ENCODE data around the gene TCERG1L. TPM values are rescaled to one million over a fixed set of nuclear protein-coding genes. Genes with fewer than 3 reads are reported as not detected.

The TCERG1L gene
- total RNA-seq, 4 donors from 2014 or later: not detected

- Histone ChIP-seq H3K9me3 (no peaks in the 10 kb centered on the region), H3K27me3 (no peaks in the 10 kb centered on the region), H3K36me3 (no peaks in the 10 kb centered on the region), H3K4me1 (no peaks in the 10 kb centered on the region), H3K27ac (no peak overlapping the region), H3K4me3 (no peak overlapping the region)
- DNase-seq: no peak
- TF ChIP-seq CTCF (IDR thresholded peaks at IDR 0.05) (no peak), POLR2A (IDR thresholded peaks at IDR 0.05) (no peak)
Observed at GRCh38 chr10:131274133-131274880, 37.2 kb downstream of the TCERG1L start.

- H3K27ac ChIP-seq: no peak overlapping the region
- no peak for DNase-seq
- H3K27me3 ChIP-seq: no peaks in the 10 kb centered on the region
- TF ChIP-seq CTCF (IDR thresholded peaks at IDR 0.05) (no peak), POLR2A (IDR thresholded peaks at IDR 0.05) (no peak)
- no peaks in the 10 kb centered on the region for H3K4me1 ChIP-seq
- H3K36me3 ChIP-seq: no peaks in the 10 kb centered on the region
- no peak overlapping the region for H3K4me3 ChIP-seq
- H3K9me3 ChIP-seq: no peaks in the 10 kb centered on the region
Observed at GRCh38 chr10:131273476-131273875, 38.0 kb downstream of the TCERG1L start.

GRCh38 chr10:131272897-131273451, 38.5 kb downstream of the TCERG1L start:
- DNase-seq: no peak
- Histone ChIP-seq H3K9me3 (no peaks in the 10 kb centered on the region), H3K4me1 (no peaks in the 10 kb centered on the region), H3K36me3 (no peaks in the 10 kb centered on the region), H3K27ac (no peak overlapping the region), H3K4me3 (no peak overlapping the region), H3K27me3 (no peaks in the 10 kb centered on the region)
- TF ChIP-seq CTCF (IDR thresholded peaks at IDR 0.05) (no peak), POLR2A (IDR thresholded peaks at IDR 0.05) (no peak)

GRCh38 chr10:131271966-131272365, 39.6 kb downstream of the TCERG1L start:
- Histone ChIP-seq H3K36me3 (no peaks in the 10 kb centered on the region), H3K4me1 (no peaks in the 10 kb centered on the region), H3K27ac (no peak overlapping the region), H3K9me3 (no peaks in the 10 kb centered on the region), H3K27me3 (no peaks in the 10 kb centered on the region), H3K4me3 (no peak overlapping the region)
- TF ChIP-seq POLR2A (IDR thresholded peaks at IDR 0.05) (no peak), CTCF (IDR thresholded peaks at IDR 0.05) (no peak)
- no peak for DNase-seq

GRCh38 chr10:131271195-131271880, 40.2 kb downstream of the TCERG1L start:
- no peak overlapping the region for H3K27ac ChIP-seq
- no peaks in the 10 kb centered on the region for H3K27me3 ChIP-seq
- H3K9me3 ChIP-seq: no peaks in the 10 kb centered on the region
- TF ChIP-seq POLR2A (IDR thresholded peaks at IDR 0.05): no peak
- TF ChIP-seq CTCF (IDR thresholded peaks at IDR 0.05): no peak
- no peaks in the 10 kb centered on the region for H3K36me3 ChIP-seq
- H3K4me1 ChIP-seq: no peaks in the 10 kb centered on the region
- H3K4me3 ChIP-seq: no peak overlapping the region
- DNase-seq: no peak

Data from Peyer's patch (tissue), 4 donors.